ENCODE results near the gene ACOXL. TPM values are rescaled to one million over a fixed set of nuclear protein-coding genes. Genes with fewer than 3 reads are reported as not detected.

ACOXL gene
- total and polyA plus RNA-seq, 4 donors: 4.4 to 32.8 (median 12.2) TPM

DNA sequence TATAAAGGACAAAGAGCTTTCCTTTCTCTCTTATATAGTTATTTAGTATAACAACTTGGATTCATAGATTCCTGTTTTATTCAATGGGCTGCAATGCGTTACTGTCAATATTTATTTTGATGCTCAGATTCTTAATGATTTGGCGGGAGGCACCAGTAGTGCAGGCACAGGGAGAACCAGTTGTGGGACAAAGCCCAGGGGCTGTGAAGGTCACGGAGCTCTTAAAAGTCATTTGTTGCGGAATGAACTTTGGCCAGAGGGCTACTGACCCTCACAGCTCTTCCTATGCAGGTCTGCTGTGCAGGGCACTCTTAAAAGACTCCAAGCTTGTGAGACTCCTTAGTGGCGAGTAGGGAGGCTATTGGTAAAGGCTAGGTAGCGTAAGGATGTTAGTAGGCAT lies 422.4 kb downstream of the ACOXL start:
- Histone ChIP-seq H3K4me1 (ENCODE audit: control insufficient read depth in 5 of 5, insufficient read depth in 5 of 5, low read length in 5 of 5) (peaks cover 0 to 6% (median 0%) of the 10 kb centered on the region in 5 donors), H3K9me3 (ENCODE audit: control insufficient read depth in 4 of 4, insufficient read depth in 3 of 4, low read length in 3 of 4) (peaks cover 0 to 3% (median 0%) of the 10 kb centered on the region in 4 donors), H3K4me3 (no peak overlapping the region), H3K36me3 (ENCODE audit: control insufficient read depth in 4 of 4, insufficient read depth in 4 of 4, low read length in 4 of 4) (peaks cover 0 to 36% (median 23%) of the 10 kb centered on the region in 4 donors), H3K27ac (ENCODE audit: low read depth in 1 of 2, low read length in 1 of 2) (no peak overlapping the region), H3K27me3 (ENCODE audit: control insufficient read depth in 3 of 3, insufficient read depth in 3 of 3, low read length in 2 of 3) (no peaks in the 10 kb centered on the region), H3K9ac (ENCODE audit: insufficient read depth in 1 of 2, low read length in 2 of 2) (no peak overlapping the region)
- TF ChIP-seq, protein P1, sequence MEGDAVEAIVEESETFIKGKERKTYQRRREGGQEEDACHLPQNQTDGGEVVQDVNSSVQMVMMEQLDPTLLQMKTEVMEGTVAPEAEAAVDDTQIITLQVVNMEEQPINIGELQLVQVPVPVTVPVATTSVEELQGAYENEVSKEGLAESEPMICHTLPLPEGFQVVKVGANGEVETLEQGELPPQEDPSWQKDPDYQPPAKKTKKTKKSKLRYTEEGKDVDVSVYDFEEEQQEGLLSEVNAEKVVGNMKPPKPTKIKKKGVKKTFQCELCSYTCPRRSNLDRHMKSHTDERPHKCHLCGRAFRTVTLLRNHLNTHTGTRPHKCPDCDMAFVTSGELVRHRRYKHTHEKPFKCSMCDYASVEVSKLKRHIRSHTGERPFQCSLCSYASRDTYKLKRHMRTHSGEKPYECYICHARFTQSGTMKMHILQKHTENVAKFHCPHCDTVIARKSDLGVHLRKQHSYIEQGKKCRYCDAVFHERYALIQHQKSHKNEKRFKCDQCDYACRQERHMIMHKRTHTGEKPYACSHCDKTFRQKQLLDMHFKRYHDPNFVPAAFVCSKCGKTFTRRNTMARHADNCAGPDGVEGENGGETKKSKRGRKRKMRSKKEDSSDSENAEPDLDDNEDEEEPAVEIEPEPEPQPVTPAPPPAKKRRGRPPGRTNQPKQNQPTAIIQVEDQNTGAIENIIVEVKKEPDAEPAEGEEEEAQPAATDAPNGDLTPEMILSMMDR (IDR thresholded peaks at IDR 0.05; ENCODE audit: control extremely low read depth, extremely low read depth): no peak
- whole genome bisulfite sequencing, 2 donors: 83 to 98% methylated on average over 6 of the region's 6 CpGs
- DNase-seq (no peak), ATAC-seq (ENCODE audit: insufficient read depth, low FRiP score) (no peak)

DNA sequence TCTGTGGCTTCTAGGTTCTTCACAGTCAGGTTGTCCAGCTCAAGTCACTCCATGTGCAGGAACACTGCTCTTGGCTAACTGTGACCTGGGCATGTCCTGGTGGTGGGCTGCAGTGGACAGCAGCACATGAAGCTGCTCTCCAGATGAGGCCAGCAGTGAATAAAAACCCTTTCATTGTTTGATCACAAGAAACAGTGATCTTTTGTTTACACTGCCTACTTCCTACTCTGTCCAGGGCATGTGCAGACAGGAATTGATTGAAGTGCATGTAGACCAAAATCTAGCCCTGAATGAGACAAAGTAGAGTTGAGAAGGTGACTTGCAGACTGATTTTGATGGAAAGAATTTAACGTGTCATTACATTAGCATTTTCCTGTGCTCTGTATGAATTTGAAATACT lies 423.2 kb downstream of the ACOXL start:
- H3K9ac ChIP-seq (ENCODE audit: insufficient read depth in 1 of 2, low read length in 2 of 2): no peak overlapping the region
- TF ChIP-seq, protein P1 (IDR thresholded peaks at IDR 0.05; ENCODE audit: control extremely low read depth, extremely low read depth): no peak
- no peak overlapping the region for H3K27ac ChIP-seq (ENCODE audit: low read depth in 1 of 2, low read length in 1 of 2)
- 71 to 76% methylated on average over 1 of the region's 1 CpG for WGBS, 2 donors
- H3K4me1 ChIP-seq (ENCODE audit: control insufficient read depth in 5 of 5, insufficient read depth in 5 of 5, low read length in 5 of 5): peaks cover 0 to 7% (median 0%) of the 10 kb centered on the region in 5 donors
- no peaks in the 10 kb centered on the region for H3K27me3 ChIP-seq (ENCODE audit: control insufficient read depth in 3 of 3, insufficient read depth in 3 of 3, low read length in 2 of 3)
- H3K36me3 ChIP-seq (ENCODE audit: control insufficient read depth in 4 of 4, insufficient read depth in 4 of 4, low read length in 4 of 4): peaks cover 0 to 36% (median 27%) of the 10 kb centered on the region in 4 donors
- no peak overlapping the region for H3K4me3 ChIP-seq
- H3K9me3 ChIP-seq (ENCODE audit: control insufficient read depth in 4 of 4, insufficient read depth in 3 of 4, low read length in 3 of 4): peaks cover 0 to 3% (median 0%) of the 10 kb centered on the region in 4 donors
- ATAC-seq (ENCODE audit: insufficient read depth, low FRiP score) (no peak), DNase-seq (no peak)

DNA sequence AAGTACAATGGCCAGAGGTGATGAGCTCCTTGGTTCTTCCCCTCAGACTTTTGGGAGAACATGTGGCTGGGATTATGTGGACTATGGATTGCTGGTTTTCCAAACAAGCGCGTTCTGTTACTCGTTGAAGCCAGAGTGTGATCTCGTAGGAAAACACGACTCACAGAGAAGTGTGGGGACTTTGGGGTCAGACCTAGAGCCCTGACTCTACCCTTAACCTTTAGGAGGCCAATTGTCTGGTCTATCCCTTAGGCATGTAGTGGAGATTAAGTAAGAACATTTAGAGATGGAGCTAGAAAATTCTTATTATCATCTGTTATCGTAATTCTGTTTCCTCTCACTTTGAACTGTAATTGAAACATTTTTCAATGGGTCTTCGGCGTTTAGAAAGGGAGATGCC lies 424.2 kb downstream of the ACOXL start:
- TF ChIP-seq, protein P1 (IDR thresholded peaks at IDR 0.05; ENCODE audit: control extremely low read depth, extremely low read depth): no peak
- Histone ChIP-seq H3K27me3 (ENCODE audit: control insufficient read depth in 3 of 3, insufficient read depth in 3 of 3, low read length in 2 of 3) (no peaks in the 10 kb centered on the region), H3K9ac (ENCODE audit: insufficient read depth in 1 of 2, low read length in 2 of 2) (no peak overlapping the region), H3K9me3 (ENCODE audit: control insufficient read depth in 4 of 4, insufficient read depth in 3 of 4, low read length in 3 of 4) (peaks cover 0 to 3% (median 0%) of the 10 kb centered on the region in 4 donors), H3K27ac (ENCODE audit: low read depth in 1 of 2, low read length in 1 of 2) (no peak overlapping the region), H3K4me3 (no peak overlapping the region), H3K4me1 (ENCODE audit: control insufficient read depth in 5 of 5, insufficient read depth in 5 of 5, low read length in 5 of 5) (peaks cover 0 to 7% (median 4%) of the 10 kb centered on the region in 5 donors), H3K36me3 (ENCODE audit: control insufficient read depth in 4 of 4, insufficient read depth in 4 of 4, low read length in 4 of 4) (peaks cover 0 to 41% (median 26%) of the 10 kb centered on the region in 4 donors)
- ATAC-seq (ENCODE audit: insufficient read depth, low FRiP score): no peak
- 95% methylated on average over 8 of the region's 8 CpGs for WGBS, 2 donors
- DNase-seq: no peak

Data from lung (tissue), 12 donors.